Measurements from ENCODE around the gene TCTN2. TPM values are rescaled to one million over a fixed set of nuclear protein-coding genes. Genes with fewer than 3 reads are reported as not detected.
A peak's percentile ranks its signal among the peaks of the same experiment; 100 is the strongest.

TCTN2 gene
- total and polyA plus RNA-seq, 2 of the 8 experiments (the other 6 are each of a cell fraction or from before 2014, with no cell fraction given), result 7.5 to 8.4 TPM

DNA sequence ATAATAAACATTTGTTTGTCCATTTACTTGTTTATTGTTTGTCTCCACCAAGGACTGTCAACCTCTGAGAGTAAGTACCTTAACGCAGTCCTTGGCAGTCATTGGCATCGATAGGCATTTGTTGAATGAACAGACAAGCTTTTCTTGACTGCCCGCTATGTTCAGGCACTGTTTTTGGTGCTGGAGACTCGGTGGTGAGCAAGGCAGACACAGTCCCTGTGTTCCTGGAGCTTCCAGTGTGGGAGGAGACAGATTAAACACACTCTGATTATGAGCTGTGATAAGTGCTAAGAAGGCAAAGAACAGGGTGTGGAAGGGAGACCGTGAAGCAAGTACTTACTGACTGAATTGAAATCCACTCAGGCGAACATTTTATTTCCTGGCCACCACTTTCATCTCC lies 42.5 kb downstream of the TCTN2 start:
- Histone ChIP-seq H4K5ac (ENCODE audit: insufficient read length, low read depth, low read length) (no peak overlapping the region), H2AK5ac (ENCODE audit: low read depth, low read length) (no peak overlapping the region), H3K79me2 (ENCODE audit: control insufficient read depth in 1 of 2, insufficient read depth in 2 of 2, low read length in 2 of 2) (peaks cover 11 to 51% of the 10 kb centered on the region in 2 experiments), H4K91ac (replicated peaks; ENCODE audit: insufficient read length, low read length) (no peak overlapping the region), H3K4me2 (ENCODE audit: insufficient read depth in 1 of 2, low read depth in 2 of 2, low read length in 2 of 2) (peak overlapping the region; percentile 73 to 90), H2BK5ac (ENCODE audit: low read depth, low read length) (no peak overlapping the region), H3K4me3 (ENCODE audit: extremely low read depth in 1 of 4, insufficient read depth in 2 of 4, low read depth in 3 of 4, low read length in 4 of 4) (peak overlapping the region; percentile 74 to 90 (median 80); a peak in 7 of 8 replicates), H3K56ac (replicated peaks; ENCODE audit: insufficient read length, low read depth, low read length) (no peak overlapping the region), H2BK20ac (ENCODE audit: low read length) (no peak overlapping the region), H2BK12ac (ENCODE audit: low read depth, low read length) (no peak overlapping the region), H3K9ac (replicated peaks in 1 of 4; ENCODE audit: extremely low read depth in 1 of 4, low read depth in 3 of 4, low read length in 3 of 4) (peak overlapping the region in 2 of 4 experiments; percentile 88 to 93; a peak in 4 of 7 replicates), H3K4me1 (replicated peaks in 1 of 4; ENCODE audit: control insufficient read depth in 3 of 4, insufficient read depth in 4 of 4, low read length in 3 of 4) (peaks cover 0 to 9% (median 3%) of the 10 kb centered on the region in 4 experiments; a peak in 5 of 7 replicates), H3K23ac (ENCODE audit: insufficient read length) (no peak overlapping the region), H3K14ac (ENCODE audit: insufficient read length) (no peak overlapping the region), H4K20me1 (replicated peaks in 1 of 2; ENCODE audit: control insufficient read depth in 1 of 2, insufficient read depth in 2 of 2, low read length in 2 of 2) (peaks cover 4 to 10% of the 10 kb centered on the region in 2 experiments), H3K27ac (ENCODE audit: low read depth, low read length) (no peak overlapping the region), H3K4ac (replicated peaks; ENCODE audit: insufficient read length, low read depth, low read length) (no peak overlapping the region), H3K27me3 (replicated peaks in 1 of 4; ENCODE audit: control insufficient read depth in 3 of 4, extremely low read depth in 1 of 4, insufficient read depth in 3 of 4, low read length in 3 of 4) (no peaks in the 10 kb centered on the region; a peak in 1 of 7 replicates), H2AFZ (ENCODE audit: low read length) (no peak overlapping the region), H3K79me1 (ENCODE audit: low read depth, low read length) (peaks cover 5% of the 10 kb centered on the region; the same call in 1 of the 2 replicates), H3K36me3 (ENCODE audit: control insufficient read depth in 2 of 4, insufficient read depth in 4 of 4, low read length in 3 of 4) (peaks cover 0 to under 1% (median 0%) of the 10 kb centered on the region in 4 experiments; a peak in 1 of 8 replicates), H3K23me2 (ENCODE audit: low read depth, low read length) (peaks cover 13% of the 10 kb centered on the region; the same call in 1 of the 2 replicates), H2BK15ac (ENCODE audit: low read length) (no peak overlapping the region), H4K8ac (ENCODE audit: extremely low read depth, insufficient read depth, low read length) (no peak overlapping the region), H2BK120ac (replicated peaks; ENCODE audit: low read depth, low read length) (no peak overlapping the region), H3K18ac (ENCODE audit: extremely low read depth, low read length) (no peak overlapping the region), H3K9me3 (ENCODE audit: insufficient read depth in 2 of 2, low read depth in 1 of 2, low read length in 1 of 2) (no peaks in the 10 kb centered on the region)
- DNase-seq (ENCODE audit: low read depth in 1 of 2, low spot score in 2 of 2) (no peak), FAIRE-seq (no peak)
- POLR2A ChIA-PET (ENCODE audit: partially characterized antibody), result interaction anchor here (0.7 to 5.2 kb wide), 9 partner anchors 11 to 481 kb away, joined by 3 to 24 read pairs (median 4); partner anchors contain the start of genes MPHOSPH9 and MTRFR
- 81% methylated on average over 6 of the region's 6 CpGs; no CpG with 5 or more reads in 1 of the 2 experiments for WGBS, 2 experiments (ENCODE audit: extremely low coverage in 1 of 2, insufficient coverage in 1 of 2, insufficient read length in 1 of 2, insufficient replicate concordance in 2 of 2, low coverage in 1 of 2, low lambda C conversion rate in 2 of 2, missing lambda C conversion rate in 1 of 2)
- CTCF ChIA-PET (ENCODE audit: partially characterized antibody), result interaction anchor here (1.0 to 1.1 kb wide), 2 partner anchors 9 to 48 kb away, joined by 3 read pairs; no protein-coding TSS in a partner anchor
- TF ChIP-seq RAD21 (IDR thresholded peaks at IDR 0.05 in 1 of 2, conservative IDR thresholded peaks at IDR 0.05 in 1 of 2; ENCODE audit: low read depth in 2 of 2, low read length in 2 of 2) (no peak), KDM5A (IDR thresholded peaks at IDR 0.05; ENCODE audit: low read length) (no peak), SP2 (IDR thresholded peaks at IDR 0.05; ENCODE audit: low read length) (no peak), SIN3A (conservative IDR thresholded peaks at IDR 0.05 in 1 of 2, IDR thresholded peaks at IDR 0.05 in 1 of 2; ENCODE audit: low read depth in 1 of 2, low read length in 2 of 2) (no peak), CEBPB (IDR thresholded peaks at IDR 0.05; ENCODE audit: low read depth, low read length) (no peak), TAF1 (IDR thresholded peaks at IDR 0.05; ENCODE audit: low read depth, low read length) (no peak), SIX5 (IDR thresholded peaks at IDR 0.05; ENCODE audit: low read depth, low read length) (no peak), RNF2 (IDR thresholded peaks at IDR 0.05; ENCODE audit: borderline replicate concordance, low read depth, low read length, missing control alignments, poor library complexity, severe bottlenecking) (no peak), SIRT6 (IDR thresholded peaks at IDR 0.05; ENCODE audit: low read length) (no peak), GTF2F1 (IDR thresholded peaks at IDR 0.05; ENCODE audit: borderline replicate concordance, low read depth, low read length) (no peak)
- TF ChIP-seq, protein P1, sequence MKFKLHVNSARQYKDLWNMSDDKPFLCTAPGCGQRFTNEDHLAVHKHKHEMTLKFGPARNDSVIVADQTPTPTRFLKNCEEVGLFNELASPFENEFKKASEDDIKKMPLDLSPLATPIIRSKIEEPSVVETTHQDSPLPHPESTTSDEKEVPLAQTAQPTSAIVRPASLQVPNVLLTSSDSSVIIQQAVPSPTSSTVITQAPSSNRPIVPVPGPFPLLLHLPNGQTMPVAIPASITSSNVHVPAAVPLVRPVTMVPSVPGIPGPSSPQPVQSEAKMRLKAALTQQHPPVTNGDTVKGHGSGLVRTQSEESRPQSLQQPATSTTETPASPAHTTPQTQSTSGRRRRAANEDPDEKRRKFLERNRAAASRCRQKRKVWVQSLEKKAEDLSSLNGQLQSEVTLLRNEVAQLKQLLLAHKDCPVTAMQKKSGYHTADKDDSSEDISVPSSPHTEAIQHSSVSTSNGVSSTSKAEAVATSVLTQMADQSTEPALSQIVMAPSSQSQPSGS (IDR thresholded peaks at IDR 0.05; ENCODE audit: low read length), result no peak

Data from H1 (cell line).